Activated CD8-positive, alpha-beta memory T cell treated with anti-CD3 and anti-CD28 coated beads, Interleukin-2, amount 50 U/mL, for 24 hours (primary cell): ENCODE data around the gene TRIM34.
"Not testable (repeated sequence)": the region's sequence is repeated elsewhere in the genome, so short reads cannot be mapped to it uniquely, and the experiment has no call there.

ENCODE experiments used
- DNase-seq: peaks from one replicate; pipeline ENCODE4 v3.0.0-alpha.2; 2020; ENCODE audit errors: extremely low read depth

TRIM34 gene

GRCh38 chr11:5621580-5621979 lies 3.2 kb upstream of the TRIM34 start:
- no peak for DNase-seq

- no peak for DNase-seq
Observed at GRCh38 chr11:5622802-5623201, 2.0 kb upstream of the TRIM34 start.

GRCh38 chr11:5625281-5625680 lies 480 bp downstream of the TRIM34 start:
- DNase-seq: no peak

- no peak for DNase-seq
Observed at GRCh38 chr11:5626196-5626595, 1.4 kb downstream of the TRIM34 start.

GRCh38 chr11:5631417-5631816 lies 6.6 kb downstream of the TRIM34 start:
- DNase-seq: no peak

GRCh38 chr11:5631969-5632635 lies 7.3 kb downstream of the TRIM34 start:
- DNase-seq: no peak

GRCh38 chr11:5639953-5640352 lies 15.2 kb downstream of the TRIM34 start:
- no peak for DNase-seq

GRCh38 chr11:5643585-5643984 lies 18.8 kb downstream of the TRIM34 start:
- no peak for DNase-seq

- DNase-seq: no peak
Observed at GRCh38 chr11:5646139-5646538, 21.3 kb downstream of the TRIM34 start.

GRCh38 chr11:5655474-5655873 lies 30.7 kb downstream of the TRIM34 start:
- DNase-seq: no peak

GRCh38 chr11:5656956-5657355 lies 32.2 kb downstream of the TRIM34 start:
- not testable (repeated sequence) for DNase-seq

- DNase-seq: no peak
Observed at GRCh38 chr11:5658318-5658717, 33.5 kb downstream of the TRIM34 start.

GRCh38 chr11:5663511-5663910 lies 38.7 kb downstream of the TRIM34 start:
- no peak for DNase-seq

GRCh38 chr11:5665051-5665570 lies 40.3 kb downstream of the TRIM34 start:
- DNase-seq: no peak

GRCh38 chr11:5665746-5666401 lies 41.1 kb downstream of the TRIM34 start:
- DNase-seq: no peak

- DNase-seq: no peak
Observed at GRCh38 chr11:5666402-5666793, 41.6 kb downstream of the TRIM34 start.

GRCh38 chr11:5671831-5672230 lies 47.0 kb downstream of the TRIM34 start:
- no peak for DNase-seq

GRCh38 chr11:5674391-5674790 lies 49.6 kb downstream of the TRIM34 start:
- no peak for DNase-seq

GRCh38 chr11:5679811-5680210 lies 55.0 kb downstream of the TRIM34 start:
- no peak for DNase-seq

GRCh38 chr11:5682890-5683441 lies 58.2 kb downstream of the TRIM34 start:
- DNase-seq: not testable (repeated sequence)

GRCh38 chr11:5683620-5684019 lies 58.8 kb downstream of the TRIM34 start:
- DNase-seq: not testable (repeated sequence)

- DNase-seq: no peak
Observed at GRCh38 chr11:5684036-5684645, 59.3 kb downstream of the TRIM34 start.
